HCT116 (cell line): ENCODE results near the gene CEP70. TPM values are rescaled to one million over a fixed set of nuclear protein-coding genes. Genes with fewer than 3 reads are reported as not detected.

Experiments
- ATAC-seq: fragments of 200-7000 bp; cut with Tn5 transposase; 2 replicates; pipeline ENCODE4 v1.9.1; 2020; ENCODE audit warnings: mild to moderate bottlenecking, moderate library complexity
- BruUV-seq: library from RNA; stranded (reverse); fragments of 400-500 nt; replicated peaks from 2 replicates; lab custom pipeline; 2021; lab: Mats Ljungman, UMichigan
- CTCF ChIA-PET: fragments of 300-600 bp; sonication (Branson Sonifier 250); formaldehyde crosslinking; loops from one replicate; lab custom pipeline; 2021; ENCODE audit warnings: antibody characterized with exemption; lab: Charles Lee
- POLR2A ChIA-PET: fragments of 300-600, 350-600 bp; sonication (Branson Sonifier 250); formaldehyde crosslinking; loops from one replicate; lab custom pipeline; 2021; ENCODE audit warnings: antibody characterized with exemption; lab: Charles Lee
- RAD21 ChIA-PET, 2 experiments: fragments of 300-600 bp; sonication (Branson Sonifier 250); formaldehyde crosslinking; loops; one replicate each; lab custom pipeline; 2023; ENCODE audit warnings: low total read pairs in 2 of 2; ENCODE audit not compliant: uncharacterized antibody in 2 of 2, unreplicated experiment in 2 of 2, low non-redundant PET in 1 of 2; lab: Charles Lee
- DNase-seq: peaks from one replicate; pipeline ENCODE4 v3.0.0-alpha.2; 2010; ENCODE audit warnings: low read depth, low spot score
- H2AFZ ChIP-seq: fragments of 200-600 bp; shearing (Covaris generic), sonication (generic); 2 replicates; pipeline ENCODE4 v1.6.1; 2017; ENCODE audit warnings: low read depth, mixed run types, mixed read lengths, antibody characterized with exemption, low read length; ENCODE audit not compliant: poor library complexity, severe bottlenecking
- H3K27ac ChIP-seq: 2 replicates; pipeline ENCODE4 v1.5.1; 2012; ENCODE audit warnings: low read depth, low read length
- H3K27me3 ChIP-seq: fragments of 200-600 bp; sonication (generic); 2 replicates; pipeline ENCODE4 v1.6.1; 2016; ENCODE audit warnings: mixed run types, low read length, mixed read lengths; ENCODE audit not compliant: insufficient read depth
- H3K36me3 ChIP-seq, 2 experiments: fragments of 200-500 bp in 1 of 2; fragments of 200-600 bp in 1 of 2; sonication (Bioruptor generic) in 1 of 2; sonication (generic) in 1 of 2; 2 replicates each; pipeline versions ENCODE4 v1.5.1 to v1.6.1; 2014 to 2016; ENCODE audit warnings: low read length in 2 of 2, inconsistent platforms in 1 of 2, mixed read lengths in 1 of 2, mixed run types in 1 of 2; ENCODE audit not compliant: insufficient read depth in 2 of 2, control insufficient read depth in 1 of 2
- H3K4me1 ChIP-seq, 2 experiments: fragments of 200-600 bp in 1 of 2; sonication (generic) in 1 of 2; 2 replicates each; pipeline versions ENCODE4 v1.5.1 to v1.6.1; 2012 to 2017; ENCODE audit warnings: low read length in 2 of 2, inconsistent platforms in 1 of 2, mild to moderate bottlenecking in 1 of 2, mixed read lengths in 1 of 2, mixed run types in 1 of 2, moderate library complexity in 1 of 2; ENCODE audit not compliant: insufficient read depth in 2 of 2, control insufficient read depth in 1 of 2
- H3K4me2 ChIP-seq: fragments of 200-600 bp; sonication (generic); 2 replicates; pipeline ENCODE4 v1.6.1; 2017; ENCODE audit warnings: mixed run types, low read length, mixed read lengths
- H3K4me3 ChIP-seq, 2 experiments: fragments of 200-600 bp in 1 of 2; sonication (generic) in 1 of 2; replicated peaks in 1 of 2; 2 replicates each; pipeline ENCODE4 v1.5.1; 2011 to 2016; ENCODE audit warnings: low read length in 2 of 2, control low read depth in 1 of 2, low read depth in 1 of 2, mild to moderate bottlenecking in 1 of 2, mixed read lengths in 1 of 2, mixed run types in 1 of 2
- H3K79me2 ChIP-seq: fragments of 200-600 bp; sonication (generic); 2 replicates; pipeline ENCODE4 v1.6.1; 2017; ENCODE audit warnings: mild to moderate bottlenecking, mixed run types, low read length, moderate library complexity, mixed read lengths; ENCODE audit not compliant: insufficient read depth
- H3K9ac ChIP-seq: fragments of 200-600 bp; sonication (generic); 2 replicates; pipeline ENCODE4 v1.6.1; 2016; ENCODE audit warnings: low read length, mixed read lengths
- H3K9me2 ChIP-seq: fragments of 200-600 bp; sonication (generic), shearing (Covaris generic); 2 replicates; pipeline ENCODE4 v1.6.1; 2017; ENCODE audit warnings: mixed run types, mild to moderate bottlenecking, moderate library complexity; ENCODE audit not compliant: insufficient read depth
- H3K9me3 ChIP-seq, 2 experiments: fragments of 200-500 bp in 1 of 2; fragments of 200-600 bp in 1 of 2; sonication (Bioruptor generic) in 1 of 2; sonication (generic) in 1 of 2; 2 replicates each; pipeline ENCODE4 v1.6.1; 2014 to 2017; ENCODE audit warnings: low read length in 2 of 2, mixed read lengths in 2 of 2, inconsistent platforms in 1 of 2, low read depth in 1 of 2, mild to moderate bottlenecking in 1 of 2, mixed run types in 1 of 2, moderate library complexity in 1 of 2; ENCODE audit not compliant: control insufficient read depth in 1 of 2, insufficient read depth in 1 of 2
- H4K20me1 ChIP-seq: fragments of 200-600 bp; sonication (generic), shearing (Covaris generic); 2 replicates; pipeline ENCODE4 v1.6.1; 2017; ENCODE audit warnings: mixed run types, mild to moderate bottlenecking, moderate library complexity; ENCODE audit not compliant: insufficient read depth
- CBX3 ChIP-seq: IDR thresholded peaks from 2 replicates; pipeline ENCODE4 v1.6.1; 2012; ENCODE audit warnings: low read depth
- CEBPB ChIP-seq: IDR thresholded peaks from 2 replicates; pipeline ENCODE4 v1.6.1; 2012; ENCODE audit warnings: low read depth
- EGR1 ChIP-seq: IDR thresholded peaks from 2 replicates; pipeline ENCODE4 v1.6.1; 2012; ENCODE audit warnings: low read depth
- EZH2 ChIP-seq: fragments of 200-600 bp; sonication (generic); IDR thresholded peaks from 2 replicates; pipeline ENCODE4 v1.6.1; 2017; ENCODE audit warnings: antibody characterized with exemption, mixed run types
- EZH2phosphoT487 ChIP-seq: fragments of 200-600 bp; IDR thresholded peaks from 2 replicates; pipeline ENCODE4 v1.6.1; 2018; ENCODE audit warnings: antibody characterized with exemption, borderline replicate concordance
- FOSL1 ChIP-seq: IDR thresholded peaks from 2 replicates; pipeline ENCODE4 v1.6.1; 2012; ENCODE audit warnings: low read depth
- JUND ChIP-seq: IDR thresholded peaks from 2 replicates; pipeline ENCODE4 v1.6.1; 2012
- MAX ChIP-seq: IDR thresholded peaks from 2 replicates; pipeline ENCODE4 v1.6.1; 2012
- POLR2AphosphoS5 ChIP-seq: IDR thresholded peaks from 2 replicates; pipeline ENCODE4 v1.6.1; 2011; ENCODE audit warnings: mild to moderate bottlenecking, low read depth, low read length, moderate library complexity
- RAD21 ChIP-seq: IDR thresholded peaks from 2 replicates; pipeline ENCODE4 v1.6.1; 2012; ENCODE audit warnings: low read depth, mild to moderate bottlenecking
- SIN3A ChIP-seq: IDR thresholded peaks from 2 replicates; pipeline ENCODE4 v1.6.1; 2012; ENCODE audit warnings: low read depth
- SP1 ChIP-seq: IDR thresholded peaks from 2 replicates; pipeline ENCODE4 v1.6.1; 2012; ENCODE audit warnings: low read depth
- YY1 ChIP-seq: IDR thresholded peaks from 2 replicates; pipeline ENCODE4 v1.6.1; 2011; ENCODE audit warnings: low read length, low read depth, moderate library complexity, mild to moderate bottlenecking; ENCODE audit not compliant: insufficient replicate concordance; ENCODE audit errors: extremely low read depth
- ZBTB33 ChIP-seq: IDR thresholded peaks from 2 replicates; pipeline ENCODE4 v1.6.1; 2011; ENCODE audit warnings: mild to moderate bottlenecking, low read length, moderate library complexity; ENCODE audit not compliant: insufficient replicate concordance; ENCODE audit errors: extremely low read depth
- ZFX ChIP-seq: fragments of 450-650 bp; IDR thresholded peaks from 2 replicates; pipeline ENCODE4 v1.6.1; 2017
- intact Hi-C: fragments of 100-400 bp; cut with micrococcal nuclease; formaldehyde crosslinking; loops from 2 replicates; pipeline ENCODE4 v1.10.0; 2022
- total RNA-seq: library from RNA; stranded (reverse); gene quantifications from one replicate; pipeline ENCODE4 v1.2.1, GENCODE V29; 2021; ENCODE audit not compliant: unreplicated experiment

CEP70 gene
- total RNA-seq, 1 experiment from 2014 or later = 38.7 TPM

GRCh38 chr3:138467931-138468330 lies 126.1 kb downstream of the CEP70 start:
- Histone ChIP-seq H3K27me3 (no peaks in the 10 kb centered on the region), H3K9ac (no peak overlapping the region), H3K4me1 (peaks cover 0 to 6% of the 10 kb centered on the region in 2 experiments; a peak in 1 of 4 replicates), H3K9me3 (no peaks in the 10 kb centered on the region), H3K9me2 (no peaks in the 10 kb centered on the region), H3K36me3 (no peaks in the 10 kb centered on the region), H2AFZ (no peak overlapping the region), H4K20me1 (no peaks in the 10 kb centered on the region), H3K4me3 (no peak overlapping the region), H3K79me2 (no peaks in the 10 kb centered on the region), H3K27ac (no peak overlapping the region), H3K4me2 (no peak overlapping the region)
- DNase-seq (no peak), ATAC-seq (no peak)
- TF ChIP-seq SP1 = no peak
- TF ChIP-seq ZBTB33 = no peak
- TF ChIP-seq CBX3 = no peak
- no peak for TF ChIP-seq EZH2
- TF ChIP-seq FOSL1 = no peak
- TF ChIP-seq JUND = no peak
- no peak for TF ChIP-seq MAX
- no peak for TF ChIP-seq POLR2AphosphoS5
- TF ChIP-seq SIN3A = no peak
- no peak for TF ChIP-seq CEBPB
- TF ChIP-seq YY1 = no peak
- TF ChIP-seq RAD21 = no peak
- no peak for TF ChIP-seq ZFX
- no peak for TF ChIP-seq EZH2phosphoT487
- no peak for TF ChIP-seq EGR1
- intact Hi-C loops = no loop called here
- ChIA-PET POLR2A (no interaction called here), CTCF (no interaction called here), RAD21 (no interaction called here)
- no TSS peak for BruUV-seq
